DMS153 treated with DMSO at 0.1 percent for 48 hours (cell line): ENCODE measurements around the gene ZNF580.

Experiments
- DNase-seq: peaks from one replicate; lab custom pipeline; 2025; ENCODE audit not compliant: unreplicated experiment; lab: John Stamatoyannopoulos, UW

ZNF580 gene

DNA sequence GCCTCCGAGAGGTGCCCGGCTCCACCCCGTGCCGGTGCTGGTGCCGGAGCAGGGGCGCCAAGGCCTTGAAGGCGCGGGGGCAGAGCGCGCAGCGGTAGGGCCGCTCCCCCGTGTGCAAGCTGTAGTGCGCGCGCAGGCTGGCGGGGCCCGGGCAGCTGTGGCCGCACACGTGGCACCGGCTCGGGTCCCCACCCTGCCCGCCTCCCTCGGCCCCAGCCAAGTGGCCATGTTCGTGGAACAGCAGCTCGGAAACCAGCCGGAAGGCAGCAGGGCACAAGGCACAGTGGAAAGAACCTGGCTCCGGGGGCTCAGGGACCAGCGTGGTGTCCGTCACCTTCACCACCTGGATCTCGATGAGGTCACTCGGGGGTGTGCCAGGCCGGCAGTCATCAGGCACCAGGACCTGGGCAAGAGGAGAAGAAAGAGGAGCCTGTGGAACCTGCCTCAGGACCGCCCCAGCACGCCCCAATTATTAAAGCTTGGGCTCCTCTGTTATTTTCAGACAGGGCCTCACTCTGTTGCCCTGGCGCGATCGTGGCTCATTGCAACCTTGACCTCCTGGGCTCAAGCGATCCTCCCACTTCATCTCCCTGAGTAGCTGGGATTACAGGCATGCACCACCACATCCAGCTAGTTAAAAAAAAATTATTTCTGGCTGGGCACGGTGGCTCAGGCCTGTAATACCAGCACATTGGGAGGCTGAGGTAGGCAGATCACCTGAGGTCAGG lies 18.4 kb upstream of the ZNF580 start:
- no peak for DNase-seq

DNA sequence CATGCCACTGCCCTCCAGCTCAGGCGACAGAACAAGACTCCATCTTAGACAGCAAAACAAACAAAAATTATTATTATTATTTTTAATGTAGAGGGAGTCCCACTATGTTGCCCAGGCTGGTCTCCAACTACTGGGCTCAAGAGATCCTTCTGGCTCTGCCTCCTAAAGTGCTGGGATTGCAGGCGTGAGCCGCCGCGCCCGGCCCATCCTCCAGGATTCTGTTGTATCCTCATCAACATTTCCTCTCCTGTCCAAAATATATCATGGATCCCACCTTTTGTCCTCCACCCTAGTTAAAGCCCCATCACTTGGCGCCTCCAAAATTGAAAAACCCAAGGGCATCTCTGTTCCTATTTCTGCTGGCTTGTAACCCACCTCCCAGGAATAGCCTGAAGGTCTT lies 17.7 kb upstream of the ZNF580 start:
- no peak for DNase-seq

DNA sequence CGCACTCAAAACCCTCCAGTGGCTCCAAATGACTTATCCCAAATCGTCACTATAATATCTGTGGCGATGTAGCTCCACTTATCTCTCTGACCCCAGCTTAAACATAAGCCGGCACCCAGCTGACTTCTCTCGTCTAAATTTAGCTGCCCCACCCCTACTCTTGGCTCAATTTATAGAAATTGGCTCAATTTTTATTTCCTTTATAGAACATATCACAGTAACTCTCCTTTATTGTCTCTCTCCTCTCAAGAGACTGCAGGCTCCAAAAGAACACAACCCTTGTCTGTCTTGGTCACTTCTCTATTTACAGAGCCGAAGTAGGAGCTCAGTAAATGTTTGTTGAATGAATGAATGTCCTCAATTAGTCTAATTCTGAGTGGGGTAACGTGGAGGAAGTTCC lies 17.2 kb upstream of the ZNF580 start:
- DNase-seq = no peak

DNA sequence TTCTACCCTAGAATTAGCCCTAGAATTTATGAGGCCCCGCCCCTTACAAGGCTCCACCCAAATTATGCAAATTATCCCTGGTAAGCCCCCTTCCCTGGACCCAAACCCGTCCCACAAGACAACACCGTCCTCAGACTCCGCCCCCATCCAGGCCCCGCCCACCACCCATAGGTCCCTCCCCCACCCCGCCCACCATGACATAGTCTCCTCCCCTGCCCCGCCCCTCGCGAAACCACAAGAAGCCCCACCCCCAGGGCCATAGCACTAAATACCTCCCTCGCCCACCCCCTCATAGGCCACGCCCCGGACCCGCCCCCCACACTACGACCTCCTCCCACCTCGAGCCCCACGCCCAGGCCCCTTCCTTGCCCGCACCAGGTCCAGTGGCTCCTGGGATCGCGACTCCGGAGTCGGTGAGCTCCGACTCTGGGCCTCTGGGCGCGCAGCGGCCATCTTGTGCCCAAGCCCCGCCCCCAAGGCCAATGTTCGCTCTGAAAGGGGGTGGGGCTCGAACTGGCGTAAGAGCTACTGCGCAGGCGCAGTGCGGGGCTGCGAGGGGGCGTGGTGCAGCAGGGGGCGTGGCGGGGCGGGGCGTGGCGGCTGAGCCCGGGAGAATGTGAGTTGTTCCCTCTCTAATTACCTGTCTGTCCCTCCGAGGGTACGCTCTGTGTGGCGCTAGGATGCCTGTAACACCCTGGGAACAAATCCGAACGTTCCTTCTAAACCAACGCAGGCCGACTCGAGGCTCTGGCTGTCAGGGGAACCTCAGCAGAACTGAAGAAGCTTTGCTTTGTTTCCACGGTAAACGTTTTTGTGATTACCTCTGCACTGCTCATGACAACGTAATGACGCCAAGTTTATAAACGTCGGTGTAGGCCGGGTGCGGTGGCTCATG lies 16.4 kb upstream of the ZNF580 start, which contains the start of gene ZNF784:
Gene ZNF784 (minus strand): TSS at position 458 of the 895 bp plus-strand sequence. CDS start 5 bp downstream, at position 453.
- peak; percentile 89 for DNase-seq

DNA sequence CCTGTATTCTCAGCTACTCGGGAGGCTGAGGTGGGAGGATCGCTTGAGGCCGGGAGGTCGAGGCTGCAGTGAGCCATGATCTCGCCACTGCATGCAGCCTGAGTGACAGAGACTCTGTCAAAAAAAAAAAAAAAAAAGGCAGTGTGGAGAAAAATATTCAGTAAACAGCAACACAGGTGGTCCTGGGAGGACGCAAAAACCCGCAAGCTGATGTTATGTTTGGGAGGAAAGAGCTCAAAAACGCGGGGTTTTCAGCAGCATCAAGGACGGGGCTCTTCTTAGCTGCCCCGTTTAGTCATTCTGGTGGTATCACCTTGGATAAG lies 15.8 kb upstream of the ZNF580 start:
- DNase-seq = no peak

DNA sequence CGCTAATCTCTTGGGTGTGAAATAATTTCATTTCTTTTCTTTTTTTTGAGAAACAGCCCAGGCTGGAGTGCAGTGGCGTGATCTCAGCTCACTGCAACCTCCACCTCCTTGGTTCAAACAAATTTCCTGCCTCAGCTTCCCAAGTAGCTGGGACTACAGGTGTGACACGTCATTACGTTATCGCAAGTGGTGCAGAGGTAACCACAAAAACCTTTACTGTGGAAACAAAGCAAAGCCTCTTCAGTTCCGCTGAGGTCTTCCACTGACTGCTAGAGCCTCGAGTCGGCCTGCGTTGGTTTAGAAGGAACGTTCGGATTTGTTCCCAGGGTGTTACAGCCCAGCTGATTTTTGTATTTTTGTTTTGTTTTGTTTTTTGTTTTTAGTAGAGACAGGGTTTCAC lies 14.5 kb upstream of the ZNF580 start:
- no peak for DNase-seq

DNA sequence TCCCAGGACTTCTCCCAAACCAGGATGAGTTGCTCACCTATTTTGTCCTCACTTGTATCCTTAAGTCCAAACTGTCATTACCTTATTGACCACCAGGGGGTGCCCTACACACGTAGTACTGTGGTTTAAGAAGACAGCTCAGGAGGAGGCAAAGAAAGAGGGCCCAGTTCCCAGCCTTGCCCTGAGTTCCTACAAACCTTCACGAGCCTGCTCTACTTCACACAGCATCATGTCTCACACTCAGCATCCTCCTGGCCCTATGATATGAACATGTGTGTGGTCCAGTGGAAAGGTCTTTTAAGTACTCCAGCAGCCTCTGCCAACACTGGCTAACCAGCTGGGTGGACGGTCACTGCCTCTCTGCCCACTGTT lies 8.4 kb upstream of the ZNF580 start:
- peak; percentile 68 for DNase-seq

DNA sequence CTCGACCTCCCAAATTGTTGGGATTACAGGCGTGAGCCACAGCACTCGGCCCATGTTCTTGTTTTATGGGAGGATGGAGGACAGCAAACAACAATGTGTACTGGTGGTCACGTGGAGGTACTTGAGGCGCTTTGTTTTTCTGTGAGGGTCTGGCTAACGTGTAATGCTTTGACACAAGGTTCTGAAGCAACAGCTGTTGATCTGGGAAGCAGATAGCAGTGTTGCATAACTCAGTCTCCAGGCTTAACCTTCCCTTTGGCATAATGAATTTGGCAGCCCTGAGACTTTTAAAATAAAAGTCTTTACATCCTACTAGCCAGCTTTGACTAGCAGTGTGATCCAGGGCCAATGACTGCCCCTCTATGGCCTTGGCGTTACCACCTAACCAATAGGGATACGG lies 6.9 kb upstream of the ZNF580 start:
- no peak for DNase-seq

DNA sequence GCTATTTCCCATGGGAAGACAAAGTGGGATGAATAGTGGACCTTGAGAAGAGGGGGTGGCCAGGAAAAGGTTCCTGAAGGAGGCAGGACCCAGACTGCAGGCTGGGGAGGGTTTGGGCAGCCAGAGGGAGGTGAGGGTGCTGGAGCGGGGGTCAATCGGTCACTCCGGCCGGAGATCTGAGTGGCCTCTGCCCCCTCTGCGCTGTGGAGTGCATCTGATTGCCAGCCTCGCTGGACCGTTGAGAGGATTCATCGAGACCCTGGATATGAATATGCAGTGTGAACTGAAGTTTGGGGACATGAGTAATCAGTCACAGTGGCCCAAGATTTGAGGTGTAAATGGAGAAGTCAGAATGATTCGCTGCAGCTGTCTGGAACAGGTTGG lies 5.5 kb upstream of the ZNF580 start:
- no peak for DNase-seq

DNA sequence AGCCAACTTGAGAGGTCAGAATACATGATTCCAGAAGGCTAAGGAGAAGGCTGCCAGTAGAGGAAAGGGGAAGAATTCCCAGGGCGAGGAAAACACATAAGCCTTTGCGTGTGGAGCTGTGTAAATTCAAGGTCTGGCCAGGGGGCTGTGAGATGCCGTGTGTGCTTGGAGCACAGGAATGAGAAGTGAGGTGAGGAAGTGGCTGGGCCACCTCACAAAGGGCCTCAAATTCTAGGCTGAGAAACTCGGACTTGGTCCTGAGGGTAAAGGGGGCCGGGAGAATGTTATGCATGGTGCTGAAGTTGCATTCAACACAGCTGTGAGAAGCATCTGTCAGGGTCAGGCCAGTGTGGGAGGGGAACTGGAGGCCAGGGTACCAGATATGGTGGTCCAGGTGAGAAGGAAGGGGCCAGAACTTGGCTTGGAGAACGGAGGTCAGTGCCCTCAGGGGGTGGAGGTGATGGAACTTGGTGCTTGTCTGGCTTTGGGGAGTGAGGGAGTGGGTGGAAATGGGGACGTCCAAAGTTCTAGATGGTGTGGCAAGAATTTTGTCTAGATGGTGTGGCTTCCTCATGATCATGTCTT lies 4.9 kb upstream of the ZNF580 start:
- DNase-seq = no peak

DNA sequence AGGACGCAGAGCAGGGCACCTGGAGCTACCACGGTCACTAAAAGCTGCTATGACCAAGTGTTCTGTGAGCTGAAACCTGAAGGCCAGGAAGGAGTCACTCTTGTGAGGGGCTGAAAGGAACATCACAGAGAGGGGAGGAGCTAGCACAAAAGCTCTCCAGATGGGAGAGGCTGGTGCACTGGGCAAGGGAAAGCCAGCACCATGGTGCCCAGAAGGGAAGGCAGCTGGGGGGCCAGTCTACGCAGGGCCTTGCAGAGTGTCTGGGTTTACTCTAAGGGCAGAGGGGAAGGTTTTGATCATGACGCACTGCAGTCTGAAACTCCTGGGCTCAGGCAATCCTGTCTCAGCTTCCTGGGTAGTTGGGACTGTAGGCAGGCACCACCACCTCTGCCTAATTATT lies 4.1 kb upstream of the ZNF580 start:
- DNase-seq = no peak

DNA sequence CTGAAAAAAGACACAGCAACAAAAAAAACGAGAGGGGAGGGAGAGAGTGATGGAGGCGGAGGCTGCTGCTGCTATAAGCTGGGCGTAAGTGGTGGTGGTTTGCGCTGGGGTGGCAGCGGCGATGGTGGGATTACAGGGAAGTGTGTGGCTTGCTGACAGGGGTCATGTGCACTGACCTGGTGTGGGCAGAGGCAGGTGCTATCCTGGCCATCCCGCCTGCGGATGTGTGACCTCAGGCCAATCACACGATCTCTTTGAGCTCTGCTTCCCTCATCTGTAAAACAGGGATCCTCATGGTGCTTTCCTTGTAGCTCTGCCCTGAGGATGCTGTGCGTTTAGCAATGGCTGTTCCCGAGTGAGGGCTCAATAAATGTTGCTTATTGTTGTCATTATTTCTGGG lies 3.3 kb upstream of the ZNF580 start:
- DNase-seq = no peak

DNA sequence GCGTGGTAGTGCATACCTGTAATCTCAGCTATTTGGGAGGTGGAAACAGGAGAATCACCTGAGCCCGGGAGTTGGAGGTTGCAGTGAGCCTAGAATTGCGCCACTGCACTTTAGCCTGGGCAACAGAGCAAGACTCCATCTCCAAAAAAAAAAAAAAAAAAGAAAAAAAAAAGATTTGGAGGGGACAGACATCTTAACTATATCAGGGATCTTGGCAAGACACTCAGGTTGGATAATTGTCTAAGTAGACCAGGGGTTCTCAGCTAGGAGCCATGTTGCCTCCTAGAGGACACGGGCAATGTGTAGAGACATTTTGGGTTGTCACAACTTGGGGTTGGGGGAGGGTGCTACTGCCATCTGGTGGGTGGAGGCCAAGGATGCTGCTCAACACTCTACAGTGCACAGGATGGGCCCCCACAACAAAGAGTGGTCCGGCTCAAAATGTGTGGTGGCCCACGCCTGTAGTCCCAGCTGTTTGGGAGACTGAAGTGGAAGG lies 1.9 kb upstream of the ZNF580 start:
- DNase-seq = no peak

DNA sequence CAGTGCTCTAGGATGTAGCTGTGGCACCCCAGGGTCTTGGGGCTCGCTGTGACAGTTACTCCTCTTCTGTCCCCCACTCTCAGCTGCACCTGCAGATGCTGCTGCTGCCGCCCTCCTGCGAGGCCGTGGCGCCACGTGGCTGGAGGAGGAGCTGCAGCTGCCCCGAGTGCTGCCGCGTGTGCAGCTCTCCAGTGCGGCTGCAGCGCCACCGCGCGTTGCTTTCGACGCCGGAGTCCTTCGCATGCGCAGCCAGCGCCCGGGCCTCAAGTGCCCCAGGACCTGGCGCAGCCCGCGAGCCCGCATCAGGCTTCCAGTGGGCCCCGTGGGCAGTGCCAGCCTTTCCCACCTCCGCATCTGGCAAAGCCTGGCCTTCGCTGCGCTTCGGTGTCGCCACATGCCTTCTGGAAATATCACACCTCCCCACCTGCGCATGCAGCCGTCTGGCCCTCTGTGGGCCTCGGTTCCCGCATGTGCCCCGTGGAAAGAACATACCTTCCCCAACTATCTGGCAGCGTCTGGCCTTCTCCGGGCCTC lies 692 bp upstream of the ZNF580 start:
- peak; percentile 44 for DNase-seq

DNA sequence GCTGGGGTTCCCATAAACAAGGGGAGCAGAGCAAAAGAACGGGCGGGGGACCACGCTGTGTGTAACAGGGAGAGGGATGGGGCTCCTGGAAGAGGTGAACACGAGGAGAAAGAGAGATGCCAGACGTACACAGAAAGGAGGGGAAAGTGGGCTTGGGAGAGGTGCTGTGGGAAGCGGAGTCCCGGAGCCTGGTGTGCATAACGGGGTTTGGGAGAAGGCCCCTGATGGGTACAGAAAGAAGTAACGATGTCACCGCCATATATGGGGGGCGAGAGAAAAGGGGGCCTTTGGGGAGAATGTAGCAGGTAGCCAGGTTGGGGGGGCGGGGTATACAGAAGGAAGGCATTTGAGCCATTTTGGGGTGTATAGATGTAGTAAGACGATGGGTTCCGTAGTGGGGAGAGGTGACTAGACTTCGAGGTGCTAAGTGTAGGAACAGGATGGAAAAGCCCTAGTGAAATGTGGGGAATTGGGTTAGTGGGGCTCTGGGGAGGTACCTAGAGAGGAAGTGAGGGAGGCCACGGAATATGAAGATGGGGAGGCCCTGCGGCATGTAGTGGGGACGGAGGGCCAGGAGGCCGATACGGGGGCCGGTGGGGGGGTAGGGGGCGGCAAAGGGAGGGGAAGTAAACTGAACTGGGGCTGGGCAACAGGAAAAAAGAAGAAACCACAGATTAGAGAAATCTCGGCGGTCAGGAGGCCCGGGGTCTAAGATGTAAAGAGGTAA lies 787 bp downstream of the ZNF580 start:
- no peak for DNase-seq

DNA sequence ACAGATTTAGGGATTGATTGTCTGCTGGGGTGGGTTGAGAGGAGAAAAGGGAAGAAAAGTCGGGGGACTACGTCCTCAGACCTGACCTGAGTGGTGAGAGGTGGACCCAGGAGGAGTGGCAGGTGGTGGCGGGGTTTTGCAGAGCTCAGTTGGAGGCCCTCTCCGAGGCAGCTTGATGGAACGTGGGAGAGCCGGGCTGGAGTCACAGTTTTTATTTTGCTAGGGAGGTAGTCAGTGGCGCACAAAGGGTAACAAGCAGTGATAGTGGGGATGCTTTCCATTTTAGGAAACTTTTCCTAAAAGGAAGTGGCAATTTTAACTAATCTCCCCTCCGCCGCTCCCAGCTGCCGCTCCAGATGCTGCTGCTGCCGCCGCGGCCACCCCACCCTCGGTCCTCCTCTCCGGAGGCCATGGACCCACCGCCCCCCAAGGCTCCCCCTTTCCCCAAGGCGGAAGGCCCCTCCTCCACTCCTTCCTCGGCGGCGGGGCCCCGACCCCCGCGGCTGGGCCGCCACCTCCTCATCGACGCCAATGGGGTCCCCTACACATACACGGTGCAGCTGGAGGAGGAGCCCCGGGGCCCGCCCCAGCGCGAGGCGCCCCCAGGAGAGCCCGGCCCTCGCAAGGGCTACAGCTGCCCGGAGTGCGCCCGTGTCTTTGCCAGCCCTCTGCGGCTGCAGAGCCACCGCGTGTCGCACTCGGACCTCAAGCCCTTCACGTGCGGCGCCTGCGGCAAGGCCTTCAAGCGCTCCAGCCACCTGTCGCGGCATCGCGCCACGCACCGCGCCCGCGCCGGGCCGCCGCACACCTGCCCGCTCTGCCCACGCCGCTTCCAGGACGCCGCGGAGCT lies 1.6 kb downstream of the ZNF580 start:
- no peak for DNase-seq

DNA sequence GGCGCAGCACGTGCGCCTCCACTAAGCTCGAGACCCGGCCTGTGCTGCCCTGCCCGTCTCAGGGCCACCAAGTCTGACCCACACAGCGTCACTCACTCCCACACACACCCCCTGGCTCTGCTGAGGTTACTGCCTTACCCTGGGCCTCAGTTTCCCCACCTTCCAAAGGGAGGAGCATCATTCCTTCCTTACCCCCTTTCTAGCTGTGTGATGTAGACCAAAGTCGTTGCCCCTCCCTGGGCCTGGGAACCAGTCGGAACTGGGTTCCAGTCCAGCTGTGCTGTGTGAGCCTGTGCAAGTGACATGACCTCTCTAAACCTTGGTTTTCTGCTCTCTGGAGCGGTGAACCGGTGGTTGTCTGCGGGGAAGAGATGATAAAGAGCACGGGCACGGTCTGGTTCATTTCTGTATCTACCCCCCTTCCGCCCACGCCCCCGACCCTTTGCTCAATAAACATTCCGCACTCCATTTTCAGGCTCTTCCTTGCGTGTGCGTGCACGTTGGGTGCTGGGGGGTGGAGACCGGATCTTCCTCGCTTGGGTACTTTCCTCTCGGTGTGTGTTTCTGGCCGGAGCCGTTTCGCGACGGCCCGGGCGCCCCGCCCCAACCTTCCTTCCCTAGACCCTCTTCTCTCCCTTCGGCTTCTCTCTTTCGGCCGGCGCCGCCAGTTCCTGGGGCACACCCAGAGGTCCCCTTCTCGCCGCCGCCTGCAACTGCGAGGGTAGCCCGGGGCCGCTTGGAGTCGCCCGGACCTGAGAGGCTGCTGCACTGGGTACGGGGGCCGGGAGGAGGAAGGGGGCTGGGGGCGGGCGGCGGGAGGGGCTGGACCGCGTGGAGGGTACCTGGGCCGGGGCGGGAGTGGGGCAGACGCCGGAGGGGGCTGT lies 2.4 kb downstream of the ZNF580 start, which contains the start of gene ZNF581:
Gene ZNF581 (plus strand): TSS at position 647 of the 884 bp plus-strand sequence. CDS start 923 bp downstream, outside the sequence.
- peak; percentile 51 for DNase-seq

DNA sequence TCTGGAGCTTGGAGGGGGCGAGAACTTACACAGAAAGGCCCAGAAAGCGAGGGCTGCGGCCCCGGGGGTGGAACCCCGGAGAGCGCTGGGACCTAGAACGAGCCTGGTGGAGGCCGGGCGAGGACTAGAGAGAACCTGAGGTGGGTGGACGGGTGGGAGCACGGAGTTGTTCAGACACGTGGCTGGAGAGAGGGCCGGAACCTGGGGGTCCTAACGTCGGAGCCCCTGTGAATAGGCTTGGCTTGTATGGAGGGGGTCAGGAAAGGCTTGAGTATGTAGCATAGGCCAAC lies 3.0 kb downstream of the ZNF580 start:
- DNase-seq = no peak

DNA sequence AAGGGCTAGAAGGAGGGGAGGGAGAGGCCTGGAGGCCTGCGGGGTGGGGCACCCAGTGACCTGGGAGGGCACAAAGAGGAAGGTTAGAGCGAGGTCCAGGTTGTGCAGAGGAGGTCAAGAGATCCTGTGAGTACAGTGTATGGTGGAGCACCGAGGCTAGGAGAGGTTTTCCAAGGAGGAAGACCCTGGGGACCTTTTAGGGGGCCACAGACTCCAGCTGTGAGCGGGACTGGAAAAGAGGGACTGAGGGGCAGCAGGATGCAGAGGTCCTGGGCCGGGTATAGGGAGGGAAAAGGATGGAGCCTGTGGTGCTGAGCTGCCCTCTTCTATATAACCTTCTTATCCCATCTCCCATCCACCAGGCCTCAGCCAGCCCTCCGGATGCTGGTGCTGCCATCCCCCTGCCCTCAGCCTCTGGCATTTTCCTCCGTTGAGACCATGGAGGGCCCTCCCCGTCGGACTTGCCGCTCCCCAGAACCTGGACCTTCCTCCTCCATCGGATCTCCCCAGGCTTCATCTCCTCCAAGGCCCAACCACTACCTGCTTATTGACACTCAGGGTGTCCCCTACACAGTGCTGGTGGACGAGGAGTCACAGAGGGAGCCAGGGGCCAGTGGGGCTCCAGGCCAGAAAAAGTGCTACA lies 3.5 kb downstream of the ZNF580 start:
- no peak for DNase-seq
